Measurements from ENCODE around the gene FOXK2. TPM values are rescaled to one million over a fixed set of nuclear protein-coding genes. Genes with fewer than 3 reads are reported as not detected.
"Not testable (repeated sequence)": the region's sequence is repeated elsewhere in the genome, so short reads cannot be mapped to it uniquely, and the experiment has no call there.

FOXK2 gene
- total and polyA plus RNA-seq, 4 donors, result 23.4 to 59.8 (median 33.4) TPM

DNA sequence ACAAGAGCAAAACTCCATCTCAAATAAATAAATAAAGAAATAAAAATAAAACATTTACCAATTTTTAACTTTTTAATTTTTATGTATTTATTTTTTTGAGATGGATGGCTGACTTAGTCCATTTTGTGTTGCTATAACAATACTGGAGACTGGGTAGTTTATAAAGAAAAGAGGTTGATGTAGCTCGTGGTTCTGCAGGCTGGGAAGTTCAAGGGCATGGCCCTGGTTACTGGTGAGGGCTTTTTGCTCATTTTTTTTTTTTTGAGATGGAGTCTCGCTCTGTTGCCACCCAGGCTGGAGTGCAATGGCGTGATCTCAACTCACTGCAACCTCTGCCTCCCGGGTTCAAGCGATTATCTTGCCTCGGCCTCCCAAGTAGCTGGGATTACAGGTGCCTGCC lies 14.2 kb upstream of the FOXK2 start:
- WGBS, 2 donors, result 96 to 98% methylated on average over 6 of the region's 6 CpGs
- no peak for ATAC-seq (ENCODE audit: insufficient read depth, low FRiP score)
- H3K4me3 ChIP-seq, result no peak overlapping the region

DNA sequence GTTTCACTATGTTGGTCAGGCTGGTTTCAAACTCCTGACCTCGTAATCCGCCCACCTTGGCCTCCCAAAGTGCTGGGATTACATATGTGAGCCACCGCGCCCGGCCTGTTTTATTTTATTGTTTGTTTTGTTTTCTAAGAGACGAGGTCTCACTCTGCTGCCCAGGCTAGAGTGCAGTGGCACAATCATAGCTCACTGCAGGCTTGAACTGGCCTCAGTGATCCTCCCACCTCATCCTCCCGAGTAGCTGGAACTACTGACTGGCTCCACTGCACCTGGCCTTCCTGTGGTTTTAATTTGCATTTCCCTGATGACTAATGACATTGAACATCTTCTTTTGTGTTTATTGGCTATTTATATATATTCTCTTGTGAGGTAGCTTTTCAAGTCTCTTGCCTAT lies 13.1 kb upstream of the FOXK2 start:
- not testable (repeated sequence) for H3K4me1 ChIP-seq (ENCODE audit: control insufficient read depth in 5 of 5, insufficient read depth in 5 of 5, low read length in 5 of 5); H3K9ac ChIP-seq (ENCODE audit: insufficient read depth in 1 of 2, low read length in 2 of 2); DNase-seq; ATAC-seq (ENCODE audit: insufficient read depth, low FRiP score); H3K36me3 ChIP-seq (ENCODE audit: control insufficient read depth in 4 of 4, insufficient read depth in 4 of 4, low read length in 4 of 4); H3K9me3 ChIP-seq (ENCODE audit: control insufficient read depth in 4 of 4, insufficient read depth in 3 of 4, low read length in 3 of 4); H3K27ac ChIP-seq (ENCODE audit: low read depth in 1 of 2, low read length in 1 of 2); H3K4me3 ChIP-seq; H3K27me3 ChIP-seq (ENCODE audit: control insufficient read depth in 3 of 3, insufficient read depth in 3 of 3, low read length in 2 of 3)
- 72 to 84% methylated on average over 7 of the region's 7 CpGs for WGBS, 2 donors

More for the DNA sequence above, 14.2 kb upstream of the FOXK2 start:
- H3K36me3 ChIP-seq (ENCODE audit: control insufficient read depth in 4 of 4, insufficient read depth in 4 of 4, low read length in 4 of 4), result no peaks in the 10 kb centered on the region
- H3K4me1 ChIP-seq (ENCODE audit: control insufficient read depth in 5 of 5, insufficient read depth in 5 of 5, low read length in 5 of 5), result peaks cover 0 to 3% (median 0%) of the 10 kb centered on the region in 5 donors
- no peaks in the 10 kb centered on the region for H3K27me3 ChIP-seq (ENCODE audit: control insufficient read depth in 3 of 3, insufficient read depth in 3 of 3, low read length in 2 of 3)
- DNase-seq, result no peak
- no peak overlapping the region for H3K27ac ChIP-seq (ENCODE audit: low read depth in 1 of 2, low read length in 1 of 2)
- H3K9ac ChIP-seq (ENCODE audit: insufficient read depth in 1 of 2, low read length in 2 of 2), result no peak overlapping the region
- TF ChIP-seq, protein P1, sequence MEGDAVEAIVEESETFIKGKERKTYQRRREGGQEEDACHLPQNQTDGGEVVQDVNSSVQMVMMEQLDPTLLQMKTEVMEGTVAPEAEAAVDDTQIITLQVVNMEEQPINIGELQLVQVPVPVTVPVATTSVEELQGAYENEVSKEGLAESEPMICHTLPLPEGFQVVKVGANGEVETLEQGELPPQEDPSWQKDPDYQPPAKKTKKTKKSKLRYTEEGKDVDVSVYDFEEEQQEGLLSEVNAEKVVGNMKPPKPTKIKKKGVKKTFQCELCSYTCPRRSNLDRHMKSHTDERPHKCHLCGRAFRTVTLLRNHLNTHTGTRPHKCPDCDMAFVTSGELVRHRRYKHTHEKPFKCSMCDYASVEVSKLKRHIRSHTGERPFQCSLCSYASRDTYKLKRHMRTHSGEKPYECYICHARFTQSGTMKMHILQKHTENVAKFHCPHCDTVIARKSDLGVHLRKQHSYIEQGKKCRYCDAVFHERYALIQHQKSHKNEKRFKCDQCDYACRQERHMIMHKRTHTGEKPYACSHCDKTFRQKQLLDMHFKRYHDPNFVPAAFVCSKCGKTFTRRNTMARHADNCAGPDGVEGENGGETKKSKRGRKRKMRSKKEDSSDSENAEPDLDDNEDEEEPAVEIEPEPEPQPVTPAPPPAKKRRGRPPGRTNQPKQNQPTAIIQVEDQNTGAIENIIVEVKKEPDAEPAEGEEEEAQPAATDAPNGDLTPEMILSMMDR (IDR thresholded peaks at IDR 0.05; ENCODE audit: control extremely low read depth, extremely low read depth), result no peak
- no peaks in the 10 kb centered on the region for H3K9me3 ChIP-seq (ENCODE audit: control insufficient read depth in 4 of 4, insufficient read depth in 3 of 4, low read length in 3 of 4)

GRCh38 chr17:82507631-82508175 lies 11.8 kb upstream of the FOXK2 start:
- Histone ChIP-seq H3K36me3 (ENCODE audit: control insufficient read depth in 4 of 4, insufficient read depth in 4 of 4, low read length in 4 of 4) (no peaks in the 10 kb centered on the region), H3K27ac (ENCODE audit: low read depth in 1 of 2, low read length in 1 of 2) (no peak overlapping the region), H3K27me3 (ENCODE audit: control insufficient read depth in 3 of 3, insufficient read depth in 3 of 3, low read length in 2 of 3) (no peaks in the 10 kb centered on the region), H3K9ac (ENCODE audit: insufficient read depth in 1 of 2, low read length in 2 of 2) (no peak overlapping the region), H3K4me1 (ENCODE audit: control insufficient read depth in 5 of 5, insufficient read depth in 5 of 5, low read length in 5 of 5) (peaks cover 0 to 3% (median 0%) of the 10 kb centered on the region in 5 donors), H3K9me3 (ENCODE audit: control insufficient read depth in 4 of 4, insufficient read depth in 3 of 4, low read length in 3 of 4) (no peaks in the 10 kb centered on the region), H3K4me3 (no peak overlapping the region)
- DNase-seq (no peak), ATAC-seq (ENCODE audit: insufficient read depth, low FRiP score) (no peak)
- TF ChIP-seq, protein P1 (IDR thresholded peaks at IDR 0.05; ENCODE audit: control extremely low read depth, extremely low read depth), result no peak
- 86 to 89% methylated on average over 7 of the region's 7 CpGs for WGBS, 2 donors

- 93 to 98% methylated on average over 5 of the region's 5 CpGs for WGBS, 2 donors
- H3K27ac ChIP-seq (ENCODE audit: low read depth in 1 of 2, low read length in 1 of 2); DNase-seq; ATAC-seq (ENCODE audit: insufficient read depth, low FRiP score); H3K9ac ChIP-seq (ENCODE audit: insufficient read depth in 1 of 2, low read length in 2 of 2); H3K36me3 ChIP-seq (ENCODE audit: control insufficient read depth in 4 of 4, insufficient read depth in 4 of 4, low read length in 4 of 4); H3K9me3 ChIP-seq (ENCODE audit: control insufficient read depth in 4 of 4, insufficient read depth in 3 of 4, low read length in 3 of 4); H3K4me3 ChIP-seq; H3K4me1 ChIP-seq (ENCODE audit: control insufficient read depth in 5 of 5, insufficient read depth in 5 of 5, low read length in 5 of 5); H3K27me3 ChIP-seq (ENCODE audit: control insufficient read depth in 3 of 3, insufficient read depth in 3 of 3, low read length in 2 of 3): not testable (repeated sequence)
Observed at GRCh38 chr17:82511642-82512041, 7.9 kb upstream of the FOXK2 start.

DNA sequence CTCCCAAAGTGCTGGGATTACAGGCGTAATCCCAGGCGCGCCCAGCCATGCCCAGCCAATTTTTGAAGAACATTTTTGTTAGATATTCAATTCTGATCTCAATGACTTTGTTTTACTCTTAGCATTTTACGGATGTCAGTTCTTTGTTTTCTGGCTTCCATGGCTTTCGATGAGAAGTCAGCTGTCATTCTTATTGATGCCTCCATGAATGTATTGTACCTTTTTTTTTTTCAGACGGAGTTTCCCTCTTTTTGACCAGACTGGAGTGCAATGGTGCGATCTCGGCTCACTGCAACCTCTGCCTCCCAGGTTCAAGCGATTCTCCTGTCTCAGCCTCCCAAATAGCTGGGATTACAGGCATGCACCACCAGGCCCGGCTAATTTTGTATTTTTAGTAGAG lies 5.7 kb upstream of the FOXK2 start:
- 96 to 97% methylated on average over 10 of the region's 10 CpGs for WGBS, 2 donors
- H3K4me3 ChIP-seq, result not testable (repeated sequence)

More for the DNA sequence above, 5.7 kb upstream of the FOXK2 start:
- not testable (repeated sequence) for DNase-seq; H3K27me3 ChIP-seq (ENCODE audit: control insufficient read depth in 3 of 3, insufficient read depth in 3 of 3, low read length in 2 of 3); H3K4me1 ChIP-seq (ENCODE audit: control insufficient read depth in 5 of 5, insufficient read depth in 5 of 5, low read length in 5 of 5); H3K36me3 ChIP-seq (ENCODE audit: control insufficient read depth in 4 of 4, insufficient read depth in 4 of 4, low read length in 4 of 4); H3K9ac ChIP-seq (ENCODE audit: insufficient read depth in 1 of 2, low read length in 2 of 2); H3K9me3 ChIP-seq (ENCODE audit: control insufficient read depth in 4 of 4, insufficient read depth in 3 of 4, low read length in 3 of 4); ATAC-seq (ENCODE audit: insufficient read depth, low FRiP score); H3K27ac ChIP-seq (ENCODE audit: low read depth in 1 of 2, low read length in 1 of 2)

Data from lung (tissue), 12 donors.